Mucosa of rectum (tissue), 2 donors: ENCODE results near the gene SH3TC1.

ENCODE experiments used
- H3K27ac ChIP-seq, 2 donors: one replicate each; pipeline ENCODE4 v1.7.0; 2013; ENCODE audit warnings: inconsistent platforms in 2 of 2, low read depth in 2 of 2, low read length in 2 of 2
- H3K27me3 ChIP-seq, 2 donors: one replicate each; pipeline ENCODE4 v1.7.0; 2013; ENCODE audit warnings: low read length in 2 of 2; ENCODE audit not compliant: control insufficient read depth in 2 of 2, insufficient read depth in 2 of 2
- H3K36me3 ChIP-seq, 2 donors: one replicate each; pipeline ENCODE4 v1.7.0; 2013; ENCODE audit warnings: low read length in 2 of 2; ENCODE audit not compliant: control insufficient read depth in 2 of 2, insufficient read depth in 2 of 2
- H3K4me1 ChIP-seq, 2 donors: one replicate each; pipeline ENCODE4 v1.7.0; 2013; ENCODE audit warnings: low read length in 2 of 2, mild to moderate bottlenecking in 1 of 2; ENCODE audit not compliant: control insufficient read depth in 2 of 2, insufficient read depth in 2 of 2
- H3K4me3 ChIP-seq, 2 donors: one replicate each; pipeline ENCODE4 v1.7.0; 2013; ENCODE audit warnings: low read length in 2 of 2
- H3K9ac ChIP-seq, 2 donors: one replicate each; pipeline ENCODE4 v1.7.0; 2013; ENCODE audit warnings: low read length in 2 of 2, low read depth in 1 of 2, mild to moderate bottlenecking in 1 of 2
- H3K9me3 ChIP-seq, 2 donors: one replicate each; pipeline ENCODE4 v1.7.0; 2013; ENCODE audit warnings: low read length in 2 of 2; ENCODE audit not compliant: control insufficient read depth in 2 of 2
- donor health status: healthy.
- donor health status: Normal muscosa, but diverticular disease.

Gene SH3TC1

DNA sequence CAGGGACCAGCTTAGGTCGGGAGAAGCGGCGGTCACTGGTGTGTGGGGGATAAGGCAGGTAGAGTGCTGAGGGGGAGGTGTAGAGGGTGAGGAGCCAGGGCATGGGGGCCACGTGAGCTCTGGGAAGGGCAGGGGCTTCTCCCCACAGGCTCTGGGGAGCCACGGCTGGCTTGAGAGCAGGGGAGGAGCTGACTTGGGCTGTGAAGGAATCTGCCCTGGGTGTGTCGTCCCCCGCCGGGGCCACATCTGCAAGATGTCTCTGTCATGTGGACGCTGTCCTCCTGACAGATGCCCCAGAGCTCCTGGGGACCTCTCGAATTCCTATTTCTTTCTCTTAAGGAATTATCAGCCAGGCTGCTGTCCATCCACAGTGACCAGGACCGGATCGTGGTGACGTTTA lies 15.0 kb downstream of the SH3TC1 start:
- H3K9me3 ChIP-seq, result no peaks in the 10 kb centered on the region
- H3K4me1 ChIP-seq, result no peaks in the 10 kb centered on the region
- H3K4me3 ChIP-seq, result no peak overlapping the region
- no peak overlapping the region for H3K27ac ChIP-seq
- peaks cover 0 to 8% of the 10 kb centered on the region in 2 donors for H3K36me3 ChIP-seq
- H3K9ac ChIP-seq, result no peak overlapping the region
- H3K27me3 ChIP-seq, result no peaks in the 10 kb centered on the region

DNA sequence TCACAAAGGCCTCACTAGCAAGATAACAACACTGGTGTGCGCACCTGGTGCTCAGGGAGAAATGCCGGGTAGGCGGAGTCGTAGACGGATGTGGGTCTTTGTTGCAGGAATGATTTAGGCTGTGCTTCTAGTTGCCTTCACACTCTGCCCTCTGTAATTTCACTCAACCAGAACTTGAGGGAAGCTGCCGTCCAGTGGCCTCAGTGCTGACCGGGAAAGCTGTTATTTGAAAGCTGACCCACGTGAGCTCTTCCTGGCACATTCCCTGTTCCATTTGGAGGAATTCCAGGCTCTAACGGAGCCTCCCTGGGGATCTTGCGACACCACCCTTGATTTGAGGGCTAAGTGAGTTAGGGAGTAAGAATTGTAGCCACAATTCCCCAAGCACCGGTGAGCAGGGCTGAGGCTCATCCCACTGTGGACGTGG lies 15.9 kb downstream of the SH3TC1 start:
- Histone ChIP-seq H3K36me3 (peaks cover 5 to 8% of the 10 kb centered on the region in 2 donors), H3K9me3 (no peaks in the 10 kb centered on the region), H3K27ac (no peak overlapping the region), H3K9ac (no peak overlapping the region), H3K4me1 (no peaks in the 10 kb centered on the region), H3K4me3 (no peak overlapping the region), H3K27me3 (no peaks in the 10 kb centered on the region)

GRCh38 chr4:8215641-8216442 lies 16.8 kb downstream of the SH3TC1 start:
- Histone ChIP-seq H3K9me3 (no peaks in the 10 kb centered on the region), H3K4me1 (no peaks in the 10 kb centered on the region), H3K36me3 (peaks cover 5 to 8% of the 10 kb centered on the region in 2 donors), H3K4me3 (no peak overlapping the region), H3K27me3 (no peaks in the 10 kb centered on the region), H3K9ac (no peak overlapping the region), H3K27ac (no peak overlapping the region)

DNA sequence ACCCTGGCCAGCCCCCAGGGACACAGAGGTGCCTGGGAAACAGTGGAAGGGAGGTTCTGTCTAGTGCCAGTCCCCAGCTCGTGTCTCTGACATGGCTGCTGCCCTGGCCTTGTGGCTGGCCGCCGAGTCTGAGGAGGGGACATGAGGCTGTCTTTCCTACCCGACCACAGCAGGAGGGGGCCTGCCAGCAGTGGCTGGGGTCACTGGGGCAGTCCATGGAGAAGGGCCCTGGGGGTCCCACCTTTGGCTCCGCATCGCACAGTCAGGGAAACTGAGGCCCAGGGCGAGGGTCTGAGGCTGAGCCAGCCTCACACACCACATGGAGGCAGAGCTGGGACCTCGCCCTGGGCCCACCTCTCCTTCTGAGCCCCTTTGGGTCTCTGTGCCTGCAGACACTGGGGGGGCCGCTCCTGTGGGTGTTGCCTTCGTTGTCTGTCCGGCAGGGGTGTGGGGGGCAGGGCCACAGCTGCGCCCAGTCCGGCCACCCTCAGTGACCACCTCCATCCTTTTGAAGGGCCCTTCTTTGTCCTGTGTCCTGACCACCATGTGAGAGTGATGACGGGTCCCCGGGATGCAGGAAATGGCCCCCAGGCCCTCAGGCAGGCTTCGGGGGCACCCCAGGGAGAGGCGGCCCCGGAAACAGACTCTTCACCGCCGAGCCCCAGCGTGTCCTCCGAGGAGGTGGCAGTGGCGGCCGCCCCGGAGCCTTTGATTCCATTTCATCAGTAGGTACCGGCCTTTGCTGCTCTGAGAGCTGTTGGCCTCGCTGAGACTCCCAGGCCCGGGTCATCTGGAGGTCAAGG lies 17.6 kb downstream of the SH3TC1 start:
- Histone ChIP-seq H3K27ac (no peak overlapping the region), H3K9me3 (no peaks in the 10 kb centered on the region), H3K4me1 (no peaks in the 10 kb centered on the region), H3K9ac (no peak overlapping the region), H3K27me3 (no peaks in the 10 kb centered on the region), H3K36me3 (peaks cover 5 to 8% of the 10 kb centered on the region in 2 donors), H3K4me3 (no peak overlapping the region)

DNA sequence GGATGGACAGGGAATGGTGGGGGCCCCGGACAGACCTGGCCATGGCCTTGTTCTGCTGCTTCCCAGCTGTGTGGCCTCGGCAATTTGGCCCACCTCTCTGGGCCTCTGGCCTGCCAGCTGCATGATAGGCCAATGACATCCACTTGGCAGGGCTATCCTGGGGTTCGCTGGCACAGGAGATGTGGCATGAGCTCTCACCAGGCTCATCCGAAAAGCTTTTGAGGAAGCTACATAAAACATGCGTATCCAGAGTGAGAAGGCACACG lies 18.1 kb downstream of the SH3TC1 start:
- Histone ChIP-seq H3K27ac (no peak overlapping the region), H3K27me3 (no peaks in the 10 kb centered on the region), H3K9me3 (no peaks in the 10 kb centered on the region), H3K4me1 (no peaks in the 10 kb centered on the region), H3K36me3 (peaks cover 5 to 8% of the 10 kb centered on the region in 2 donors), H3K4me3 (no peak overlapping the region), H3K9ac (no peak overlapping the region)

GRCh38 chr4:8217871-8218270 lies 18.8 kb downstream of the SH3TC1 start:
- Histone ChIP-seq H3K9me3 (no peaks in the 10 kb centered on the region), H3K27me3 (no peaks in the 10 kb centered on the region), H3K4me1 (no peaks in the 10 kb centered on the region), H3K27ac (no peak overlapping the region), H3K36me3 (peaks cover 5 to 9% of the 10 kb centered on the region in 2 donors), H3K9ac (no peak overlapping the region), H3K4me3 (no peak overlapping the region)

GRCh38 chr4:8218371-8219031 lies 19.4 kb downstream of the SH3TC1 start:
- Histone ChIP-seq H3K27me3 (no peaks in the 10 kb centered on the region), H3K36me3 (peaks cover 5 to 14% of the 10 kb centered on the region in 2 donors), H3K27ac (no peak overlapping the region), H3K4me3 (no peak overlapping the region), H3K9me3 (no peaks in the 10 kb centered on the region), H3K9ac (no peak overlapping the region), H3K4me1 (no peaks in the 10 kb centered on the region)

DNA sequence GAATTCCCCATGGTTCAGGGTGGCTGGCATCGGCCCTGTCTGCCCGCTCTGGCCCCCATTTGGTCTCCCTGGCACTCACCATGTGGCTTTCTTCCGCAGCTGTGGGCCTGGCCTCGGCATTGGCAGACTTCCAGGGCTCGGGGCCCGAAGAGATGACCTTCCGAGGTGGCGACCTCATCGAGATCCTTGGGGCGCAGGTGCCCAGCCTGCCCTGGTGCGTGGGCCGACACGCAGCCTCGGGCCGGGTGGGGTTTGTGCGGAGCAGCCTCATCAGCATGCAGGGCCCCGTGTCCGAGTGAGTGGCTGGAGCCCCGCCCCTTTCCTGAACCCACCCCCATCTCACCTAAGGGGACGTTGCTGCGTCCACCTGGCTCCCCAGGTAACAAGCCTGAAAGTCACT lies 20.1 kb downstream of the SH3TC1 start:
- no peak overlapping the region for H3K4me3 ChIP-seq
- no peaks in the 10 kb centered on the region for H3K27me3 ChIP-seq
- no peaks in the 10 kb centered on the region for H3K9me3 ChIP-seq
- no peak overlapping the region for H3K9ac ChIP-seq
- no peaks in the 10 kb centered on the region for H3K4me1 ChIP-seq
- H3K27ac ChIP-seq, result no peak overlapping the region
- peaks cover 10 to 18% of the 10 kb centered on the region in 2 donors for H3K36me3 ChIP-seq

DNA sequence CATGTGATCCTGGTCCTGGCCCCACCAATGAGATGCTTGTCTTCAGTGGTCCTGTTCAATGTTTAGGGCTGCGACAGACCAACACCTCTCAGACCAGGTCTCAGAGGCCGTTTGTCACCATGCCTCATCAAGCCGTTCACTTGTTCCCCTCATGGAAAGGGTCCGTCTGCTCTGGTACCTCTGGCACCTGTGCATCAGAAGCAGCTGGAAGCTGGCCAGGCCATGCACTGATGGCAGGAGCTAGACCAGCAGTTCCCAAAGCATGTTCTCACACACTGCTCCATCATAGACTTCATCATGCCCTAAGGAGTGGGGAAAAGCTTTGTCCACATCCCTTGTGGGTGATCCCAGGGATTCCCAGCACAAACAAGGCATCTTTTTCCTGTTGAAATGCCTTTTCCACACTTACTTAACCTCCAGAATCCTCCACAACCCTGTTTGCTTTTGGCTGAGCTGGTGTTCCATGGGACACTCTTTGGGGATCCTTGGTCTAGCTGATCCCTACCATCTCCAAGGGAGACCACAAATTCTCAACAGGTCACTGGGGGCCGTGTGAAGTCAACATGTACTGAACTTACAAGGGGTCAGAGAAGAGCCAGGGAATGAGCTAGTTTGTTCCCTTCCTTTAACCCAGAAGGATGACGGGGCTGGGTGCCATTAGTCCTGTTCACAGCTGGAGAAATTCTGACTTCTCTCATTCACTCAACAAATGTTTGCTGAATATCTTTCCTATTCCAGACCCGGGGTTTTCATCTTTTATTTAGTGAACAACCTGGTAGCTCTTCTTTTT lies 21.8 kb downstream of the SH3TC1 start:
- Histone ChIP-seq H3K27ac (peak overlapping the region; percentile 16 to 18), H3K4me1 (no peaks in the 10 kb centered on the region), H3K36me3 (peaks cover 14 to 16% of the 10 kb centered on the region in 2 donors), H3K27me3 (no peaks in the 10 kb centered on the region), H3K4me3 (no peak overlapping the region), H3K9ac (no peak overlapping the region), H3K9me3 (no peaks in the 10 kb centered on the region)
